HG03460 (cell line): ENCODE data around the gene SLC39A3.

ENCODE experiments used
- ATAC-seq: cut with Tn5 transposase; IDR thresholded peaks from one replicate; pipeline ENCODE4 v1.9.1; 2021; ENCODE audit not compliant: unreplicated experiment

SLC39A3 gene

DNA sequence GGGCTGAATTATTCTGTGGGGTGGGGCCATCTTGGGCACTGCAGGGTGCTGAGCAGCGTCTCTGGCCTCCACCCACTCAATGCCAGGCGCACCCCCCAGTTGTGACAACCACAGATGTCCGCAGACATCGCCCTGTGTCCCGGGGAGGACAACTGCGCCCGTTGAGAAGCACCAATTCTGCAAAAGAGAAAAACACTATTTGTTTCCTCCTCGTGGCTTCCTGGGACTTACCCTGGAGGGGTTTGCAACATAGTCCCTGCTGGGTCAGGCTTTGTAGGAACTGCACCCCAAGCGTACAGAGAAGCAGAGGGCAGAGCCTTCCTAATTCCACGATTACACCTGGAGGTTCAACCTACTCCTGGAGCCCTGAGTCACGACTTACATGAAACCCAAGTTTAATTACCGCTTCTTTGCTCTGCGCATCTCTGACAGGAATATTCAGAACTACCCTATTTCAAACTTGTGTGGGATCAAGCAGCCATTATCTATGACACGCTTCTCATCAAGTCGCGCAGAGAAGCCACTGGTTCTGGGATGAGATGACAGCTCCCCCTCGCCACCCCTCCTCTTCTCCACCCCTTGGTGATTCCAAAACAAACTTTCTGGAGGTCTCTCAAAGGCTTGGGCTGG is 11.1 kb upstream of the SLC39A3 start:
- ATAC-seq = no peak

DNA sequence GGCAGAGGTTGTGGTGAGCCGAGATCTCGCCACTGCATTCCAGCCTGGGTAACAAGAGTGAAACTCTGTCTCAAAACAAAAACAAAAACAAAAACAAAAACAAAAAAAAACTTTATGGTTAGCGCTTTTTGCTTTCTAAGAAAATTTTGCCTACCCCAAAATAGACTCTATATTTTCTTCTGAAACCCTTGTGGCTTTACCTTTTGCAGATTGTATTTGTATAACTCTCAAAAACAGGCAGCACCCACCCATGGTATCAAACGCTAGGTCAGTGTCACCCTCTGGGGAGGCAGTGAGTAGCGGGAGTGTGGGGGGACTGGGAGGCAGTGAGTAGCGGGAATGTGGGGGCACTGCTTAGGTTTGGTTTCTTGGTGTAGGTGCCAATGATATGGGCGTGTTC is 7.5 kb upstream of the SLC39A3 start:
- ATAC-seq = no peak

DNA sequence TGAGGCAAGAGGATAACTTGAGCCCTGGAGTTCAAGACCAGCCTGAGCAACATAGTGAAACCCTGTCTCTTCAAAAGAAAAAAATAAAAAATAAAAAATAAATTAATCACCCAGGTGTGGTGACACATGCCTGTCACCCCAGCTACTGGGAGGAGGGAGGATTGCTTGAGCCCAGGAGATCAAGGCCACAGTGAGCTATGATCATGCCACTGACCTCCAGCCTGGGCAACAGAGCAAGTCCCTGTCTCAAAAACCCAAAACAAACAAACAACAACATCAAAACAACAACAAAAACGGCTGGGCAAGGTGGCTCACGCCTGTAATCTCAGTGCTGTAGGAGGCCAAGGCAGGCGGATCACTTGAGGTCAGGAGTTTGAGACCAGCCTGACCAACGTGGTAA is 4.3 kb upstream of the SLC39A3 start:
- no peak for ATAC-seq

DNA sequence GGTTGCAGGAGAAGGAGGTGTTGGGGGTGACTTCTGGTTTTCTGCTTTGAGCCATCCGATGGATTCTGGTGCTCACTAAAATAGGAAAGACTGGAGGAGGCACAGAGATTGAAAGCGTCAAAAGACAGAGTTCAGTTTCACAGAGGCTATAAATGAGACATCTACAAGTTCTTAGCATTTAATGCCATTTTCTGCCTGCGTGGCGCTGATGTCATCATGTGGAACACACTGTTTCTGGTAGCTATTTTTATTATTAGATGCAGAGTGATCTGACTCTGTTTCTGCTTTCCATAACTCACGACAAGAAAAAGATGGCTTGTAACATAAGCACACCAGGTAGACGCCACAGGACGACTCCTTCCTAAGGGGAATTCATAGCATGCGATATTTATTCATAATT is 3.3 kb upstream of the SLC39A3 start:
- no peak for ATAC-seq

DNA sequence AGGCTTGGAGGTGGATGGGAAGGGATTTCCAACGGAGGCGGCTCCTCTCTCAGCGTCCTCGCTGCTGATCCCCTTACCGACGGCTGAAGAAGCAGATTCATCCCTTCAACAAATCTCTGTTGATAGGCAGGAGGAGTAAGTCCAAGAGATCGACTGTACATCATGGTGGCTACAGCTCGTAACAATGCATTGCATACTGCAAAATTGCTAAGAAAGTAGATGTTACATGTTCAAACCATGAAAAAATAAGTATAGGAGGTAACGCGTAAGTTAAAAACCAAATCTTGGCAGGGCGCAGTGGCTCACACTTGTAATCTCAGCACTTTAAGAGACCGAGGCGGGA is 468 bp upstream of the SLC39A3 start:
- ATAC-seq = no peak

DNA sequence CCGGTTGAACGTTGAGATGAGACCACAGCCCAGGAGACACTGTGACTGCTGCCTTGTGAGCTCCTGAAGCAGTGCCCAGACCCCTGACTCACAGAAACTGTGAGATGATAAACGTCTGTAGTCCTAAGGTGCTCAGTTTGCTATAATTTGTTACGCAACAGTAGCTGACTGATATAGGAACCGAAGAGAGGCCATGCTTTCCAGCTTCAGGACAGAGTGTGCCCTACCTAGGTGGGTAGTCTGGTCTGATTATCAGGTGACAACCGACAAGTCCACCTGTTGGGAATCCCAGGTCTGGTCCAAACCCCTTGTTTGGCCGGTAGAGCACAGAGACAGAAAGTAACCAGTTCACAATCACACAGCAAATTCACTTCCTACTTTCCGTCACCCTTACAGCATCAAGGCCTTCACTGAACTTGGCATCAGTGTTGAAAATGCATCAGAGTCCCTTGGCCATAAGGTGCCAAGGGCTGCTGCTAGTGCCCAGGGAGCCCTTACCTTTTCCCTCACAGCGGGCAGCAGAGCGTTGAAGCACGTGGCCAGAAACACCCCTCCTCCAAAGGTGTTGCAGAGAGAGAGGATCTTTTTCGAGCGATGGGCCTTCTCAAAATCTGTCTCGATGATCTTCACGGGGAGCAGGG is 3.1 kb downstream of the SLC39A3 start:
- ATAC-seq = no peak

DNA sequence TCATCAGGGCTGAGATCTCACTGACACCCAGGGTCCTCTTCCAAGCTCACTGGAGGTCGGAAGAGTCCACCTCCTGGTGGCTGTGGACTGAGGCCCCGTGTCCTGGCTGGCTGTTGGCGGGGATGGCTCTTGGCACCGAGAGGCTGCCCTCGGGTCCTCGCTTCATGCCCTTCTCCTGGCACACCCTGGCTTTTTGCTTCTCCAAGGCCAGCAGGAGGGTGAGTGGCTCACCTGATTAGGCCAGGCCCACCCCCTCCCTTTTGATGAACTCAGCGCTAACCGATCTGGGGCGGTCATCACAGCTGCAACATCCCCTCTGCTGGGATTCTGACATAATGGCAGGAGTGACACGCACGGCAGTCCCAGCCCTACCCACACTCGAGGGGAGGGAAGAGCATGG is 4.4 kb downstream of the SLC39A3 start:
- ATAC-seq = no peak

DNA sequence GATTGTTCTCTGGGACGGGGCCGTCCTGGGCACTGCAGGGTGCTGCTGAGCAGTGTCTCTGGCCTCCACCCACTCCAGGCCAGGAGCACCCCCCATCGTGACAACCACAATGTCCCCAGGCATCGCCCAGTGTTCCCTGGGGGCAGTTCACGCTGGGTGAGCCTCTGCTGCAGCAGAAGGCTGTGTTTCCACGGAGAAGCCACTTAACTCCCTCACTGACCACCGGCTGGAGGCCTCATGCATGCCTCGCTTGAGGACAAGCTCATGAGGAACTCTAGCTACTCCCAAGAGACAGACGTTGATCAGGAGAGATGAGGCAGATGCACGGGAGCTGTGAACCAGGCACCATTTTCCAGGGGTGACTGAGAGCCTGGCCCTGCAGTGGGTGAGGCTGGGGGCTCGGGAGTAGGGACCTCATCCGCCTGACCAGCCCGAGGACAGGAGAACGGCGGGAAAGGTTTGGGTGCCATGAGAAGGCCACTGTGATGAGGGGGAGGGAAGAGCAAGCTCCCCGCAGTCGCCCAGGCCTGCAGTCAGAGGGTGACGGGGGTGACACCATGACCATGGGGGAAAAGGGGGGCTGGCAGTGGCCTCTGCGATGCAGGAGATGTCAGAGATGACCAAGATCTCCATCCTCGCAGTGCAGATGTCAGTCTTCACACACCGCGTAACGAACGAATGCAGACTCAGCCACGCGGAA is 5.1 kb downstream of the SLC39A3 start:
- ATAC-seq = no peak

DNA sequence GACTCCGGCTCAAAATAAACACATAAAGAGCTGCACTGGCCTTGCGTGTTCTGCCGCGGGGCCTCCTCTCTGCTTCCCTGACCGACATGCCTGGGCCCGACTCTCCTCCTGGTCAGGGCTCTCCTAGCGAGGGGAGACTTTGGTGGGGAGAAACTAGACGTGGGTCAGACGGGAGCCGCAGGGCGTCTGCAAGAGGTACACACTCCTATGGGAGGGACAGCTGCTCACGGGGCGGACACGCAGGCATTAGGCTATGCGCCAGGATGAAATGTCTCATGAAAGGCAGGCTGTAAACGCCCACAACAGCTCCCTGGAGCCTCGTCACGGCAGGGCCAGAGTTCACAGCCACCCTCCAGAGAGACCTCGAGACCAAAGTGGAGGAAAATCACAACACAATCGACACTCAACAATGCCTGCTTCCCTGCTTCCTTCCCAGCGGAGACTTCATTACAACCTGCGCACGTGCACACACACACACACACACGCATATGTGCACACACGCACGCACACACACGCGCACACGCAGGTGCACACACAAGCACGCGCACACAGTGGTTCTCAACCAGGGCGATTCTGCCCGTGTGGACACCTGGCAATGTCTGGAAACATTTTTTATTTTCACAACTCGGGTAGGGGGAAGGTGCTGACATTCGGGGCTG is 5.8 kb downstream of the SLC39A3 start:
- no peak for ATAC-seq

DNA sequence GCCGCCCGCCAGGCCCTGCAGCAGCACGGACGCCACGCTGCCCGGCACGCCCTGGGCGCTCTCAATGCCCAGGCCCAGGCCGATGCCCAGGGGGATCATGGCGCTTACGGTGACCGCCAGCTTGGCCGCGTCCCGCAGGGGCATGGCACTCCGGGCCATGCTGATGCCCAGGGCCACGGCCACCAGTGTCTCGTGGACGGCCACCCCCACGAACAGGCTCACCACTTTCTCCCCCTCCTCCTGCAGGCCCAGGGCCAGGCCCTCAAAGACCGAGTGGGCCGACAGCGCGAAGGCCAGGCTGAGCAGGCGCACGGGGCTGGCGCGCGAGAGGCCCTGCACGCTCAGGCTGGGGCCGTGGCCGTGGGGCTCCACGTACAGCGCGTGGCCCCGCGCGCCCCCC is 6.9 kb downstream of the SLC39A3 start:
- ATAC-seq = no peak

DNA sequence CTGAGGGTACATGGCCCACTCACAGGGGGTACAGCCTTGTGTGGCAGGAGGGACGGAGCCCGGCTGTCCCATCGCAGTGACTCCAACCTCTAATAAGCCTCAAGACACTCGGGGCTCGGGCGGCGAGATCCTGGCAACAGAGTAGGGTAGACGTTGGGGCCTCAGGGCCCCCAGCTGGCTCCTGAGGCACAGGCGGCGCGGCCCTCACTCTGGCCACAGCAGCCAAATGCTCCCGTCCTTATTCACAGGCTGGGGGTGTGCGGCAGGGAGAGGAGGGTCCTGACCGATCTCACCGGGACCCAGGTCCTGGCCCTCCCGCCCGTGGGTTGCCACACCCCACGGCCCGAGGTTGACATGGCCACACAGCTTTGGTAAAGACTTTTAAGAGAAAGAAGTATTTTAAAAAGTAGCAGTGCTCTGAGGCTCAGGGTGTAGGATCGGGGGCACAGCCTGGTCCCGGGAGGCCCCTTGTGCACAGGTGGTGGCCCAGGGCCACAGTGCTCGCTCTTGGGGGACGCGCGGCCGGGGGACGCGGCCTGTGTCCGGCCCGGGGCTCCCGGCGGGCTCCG is 7.6 kb downstream of the SLC39A3 start:
- no peak for ATAC-seq

DNA sequence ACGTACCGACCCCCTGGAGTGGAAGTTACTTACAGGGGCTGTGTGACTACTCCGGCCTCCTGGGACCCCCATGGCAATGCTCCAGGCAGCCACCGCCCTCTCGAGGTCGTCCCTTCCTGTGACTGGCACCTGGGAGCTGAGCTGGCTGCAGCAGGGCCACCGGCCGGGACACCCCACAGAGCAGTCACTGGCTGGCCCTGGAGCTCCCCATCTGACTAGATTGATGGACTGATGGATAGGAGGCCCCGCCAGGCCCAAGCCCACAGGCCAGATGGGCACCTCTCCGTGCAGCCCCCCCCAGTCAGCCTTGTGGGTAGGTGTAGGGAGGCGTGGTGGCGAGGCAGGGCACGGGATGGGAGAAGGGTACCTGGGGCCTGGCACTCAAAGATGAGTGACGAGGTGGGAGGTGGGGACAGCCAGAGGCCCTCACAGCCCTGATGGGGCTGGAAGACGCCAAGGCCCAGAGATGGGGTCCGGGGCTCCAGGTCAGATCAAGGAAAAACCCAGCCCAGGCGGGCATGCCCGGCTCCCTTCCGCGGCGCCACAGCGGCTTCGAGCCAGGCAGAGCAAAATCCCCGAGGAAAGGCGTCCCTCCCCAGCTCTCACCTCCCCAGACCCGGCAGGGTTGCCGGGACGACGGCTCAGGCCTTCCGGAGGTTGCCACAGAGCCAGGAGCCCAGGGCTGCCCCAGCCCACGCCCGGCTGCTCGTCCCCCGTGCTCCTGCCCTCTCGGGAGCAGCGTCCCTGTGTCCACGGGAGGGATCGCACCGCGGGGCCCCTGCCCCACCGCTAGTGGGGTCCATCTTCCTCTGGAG is 8.4 kb downstream of the SLC39A3 start:
- ATAC-seq = no peak

DNA sequence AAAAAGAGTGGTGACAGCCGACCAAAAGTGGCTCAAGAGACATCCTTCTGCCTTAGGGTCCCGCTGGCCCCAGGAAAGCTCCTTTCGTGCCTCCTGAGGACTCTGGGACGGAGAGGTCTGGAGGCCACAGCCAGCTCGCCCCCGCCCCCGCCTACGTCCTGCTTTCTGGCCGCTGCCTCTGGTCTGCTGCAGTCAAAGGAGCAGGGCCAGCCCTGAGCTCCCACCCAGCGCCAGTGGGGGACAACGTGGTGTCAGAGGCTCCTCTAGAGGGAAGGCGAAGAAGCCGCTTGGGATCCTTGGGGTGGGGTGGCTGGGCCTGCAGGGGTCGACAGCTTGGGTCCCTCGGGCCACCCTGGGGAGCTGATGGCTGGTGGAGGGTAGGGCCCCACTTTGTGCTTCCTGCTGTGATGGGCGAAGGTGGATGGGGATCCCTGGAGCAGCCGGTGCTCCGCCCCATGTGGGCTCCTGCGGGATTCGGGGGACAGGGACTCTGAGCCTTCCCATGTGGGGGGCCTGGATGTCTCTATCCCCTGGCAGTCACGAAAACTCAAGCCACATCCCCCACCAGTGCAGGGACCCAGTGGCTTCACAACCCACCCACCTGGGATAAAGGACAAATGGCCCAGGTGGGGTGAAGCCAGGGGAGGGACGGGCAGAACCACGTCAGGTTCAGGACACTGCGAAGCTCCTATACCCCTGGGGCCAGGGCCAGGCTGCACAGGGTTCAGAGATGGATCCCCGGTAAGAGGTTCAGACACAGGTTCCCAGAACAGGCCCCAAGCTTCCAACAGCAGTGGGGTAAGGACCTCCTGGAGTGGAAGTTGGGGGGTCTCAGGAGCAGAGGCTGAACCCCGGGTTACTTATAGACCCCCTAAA is 9.6 kb downstream of the SLC39A3 start:
- ATAC-seq = no peak

DNA sequence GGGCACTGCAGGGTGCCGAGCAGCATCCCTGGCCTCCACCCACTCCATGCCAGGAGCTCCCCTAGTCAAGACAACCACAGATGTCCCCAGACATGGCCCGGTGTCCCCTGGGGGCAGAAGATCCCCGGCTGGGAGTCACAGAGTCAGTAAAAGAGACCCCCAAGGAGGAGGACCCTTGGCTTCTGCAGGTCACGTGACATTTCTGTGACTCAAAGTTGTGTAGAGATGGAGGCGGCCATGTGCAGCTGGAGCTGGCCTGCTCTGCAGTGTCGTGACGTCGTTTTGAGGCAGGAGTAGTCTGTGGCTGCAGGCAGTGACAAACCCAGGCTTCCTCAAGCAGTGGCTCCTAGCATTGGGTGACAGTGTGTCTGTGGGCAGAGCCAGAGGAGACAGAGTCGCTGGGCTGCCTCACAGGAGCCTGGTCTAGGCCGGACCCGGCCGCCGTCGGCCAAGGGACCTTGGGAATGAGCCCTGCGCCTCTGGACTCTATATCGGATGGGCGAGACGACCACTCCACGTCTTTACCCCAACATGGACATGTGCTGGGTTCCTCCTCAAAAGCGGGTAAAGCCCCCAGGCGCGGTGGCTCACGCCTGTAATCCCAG is 10.9 kb downstream of the SLC39A3 start:
- ATAC-seq = no peak

DNA sequence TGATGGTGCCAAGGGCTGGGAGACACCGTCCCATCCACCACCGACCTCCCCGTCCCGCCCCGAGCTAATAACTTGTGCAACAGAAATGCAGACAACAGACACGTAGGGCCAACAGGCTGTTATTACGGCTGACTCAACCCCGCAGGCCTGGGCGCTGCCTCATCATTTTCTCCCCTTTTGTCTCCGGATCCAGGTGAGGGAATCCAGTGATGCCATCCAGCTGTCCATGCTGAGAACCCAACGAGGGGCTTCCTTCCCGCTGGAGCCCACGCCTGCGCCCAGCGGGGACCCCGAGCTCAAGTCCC is 12.2 kb downstream of the SLC39A3 start:
- no peak for ATAC-seq

DNA sequence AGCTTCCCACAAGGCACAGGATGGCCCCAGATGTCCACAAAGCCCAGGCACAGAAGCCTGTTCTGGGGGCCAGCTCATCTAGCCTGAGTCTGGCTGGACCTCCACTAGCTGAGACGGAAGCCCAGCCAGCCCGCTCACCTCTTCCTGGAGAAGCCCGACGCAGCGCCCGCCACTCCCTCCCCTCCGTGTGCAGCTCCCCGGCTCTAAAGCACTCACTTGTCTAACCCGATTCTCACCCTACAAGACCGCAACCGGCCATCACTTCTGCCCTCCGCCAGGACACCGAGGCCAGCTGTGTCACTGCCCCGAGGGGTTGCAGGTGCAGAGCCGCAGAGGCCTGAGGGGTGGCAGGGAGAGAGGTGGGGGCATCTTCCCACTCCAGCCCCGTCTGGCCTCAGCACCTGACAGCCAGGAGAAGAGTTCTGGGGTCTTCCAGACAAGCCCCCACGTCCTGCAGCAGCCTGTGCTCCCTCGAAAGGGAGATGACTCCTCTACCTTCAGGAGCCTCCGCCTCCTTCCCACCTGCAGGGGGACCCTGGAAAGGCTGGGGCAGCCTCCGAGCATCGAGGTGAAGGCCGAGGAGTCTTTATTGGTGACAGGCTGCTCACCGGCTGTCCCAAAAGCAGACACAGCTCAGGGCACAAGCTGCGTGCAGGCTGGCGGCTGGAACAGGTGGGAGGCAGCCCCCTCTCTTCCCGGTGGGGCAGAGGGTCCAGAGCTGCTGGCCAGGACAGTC is 12.7 kb downstream of the SLC39A3 start:
- ATAC-seq = no peak

DNA sequence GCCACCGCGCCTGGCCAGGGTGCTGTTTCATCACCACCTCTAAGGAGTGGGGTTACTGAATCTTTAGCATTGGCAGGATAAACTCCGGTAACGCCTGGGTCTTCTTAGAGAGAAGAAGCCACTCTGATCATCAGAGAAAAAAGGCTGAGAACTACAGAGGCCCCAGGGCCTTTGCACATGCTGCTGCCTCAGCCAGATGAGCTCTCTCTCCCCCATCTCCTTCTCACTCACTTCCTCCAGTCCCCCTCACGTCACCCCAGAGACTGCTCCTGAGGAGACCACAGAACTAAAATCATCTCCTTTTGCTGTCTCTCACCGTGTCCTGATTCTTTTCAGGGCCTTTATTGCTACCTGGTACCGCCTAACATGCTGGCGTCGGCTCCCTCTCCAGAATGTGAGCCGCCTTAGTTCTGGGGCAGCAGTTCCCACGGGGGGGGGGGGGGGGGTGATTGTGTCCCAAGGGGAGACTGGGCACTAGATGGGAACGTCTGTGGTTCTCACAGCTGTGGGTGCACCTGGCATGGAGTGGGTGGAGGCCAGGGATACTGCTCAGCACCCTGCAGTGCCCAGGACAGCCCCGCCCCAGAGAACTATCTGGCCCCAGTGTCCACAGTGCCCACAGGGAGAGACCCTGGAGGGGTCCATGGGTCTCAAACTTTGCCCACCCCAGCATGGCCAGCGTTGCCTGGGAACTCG is 13.5 kb downstream of the SLC39A3 start:
- ATAC-seq = no peak

DNA sequence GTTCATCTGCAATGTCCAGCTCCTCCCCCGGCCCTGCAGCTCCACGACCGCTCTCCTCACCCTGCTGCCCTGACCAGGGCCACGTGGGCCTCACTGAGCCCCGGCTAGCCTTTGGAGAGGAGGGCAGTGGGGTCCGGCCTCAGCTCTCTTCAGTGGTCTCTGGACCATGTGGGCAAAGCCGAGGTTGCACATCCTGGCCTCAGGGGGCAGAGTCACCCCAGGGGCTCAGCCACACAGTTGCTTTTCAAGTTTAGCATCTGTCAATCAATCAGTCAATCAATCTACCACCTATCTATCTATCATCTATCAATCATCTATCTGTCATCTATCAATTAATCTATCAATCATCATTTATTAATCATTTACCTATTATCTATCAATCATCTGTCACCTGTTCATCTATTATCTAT is 15.7 kb downstream of the SLC39A3 start:
- no peak for ATAC-seq
